T1000 (cell line): Measurements from ENCODE around the gene RASGRF1.

Source experiments
- DNase-seq: peaks from one replicate; lab custom pipeline; 2025; ENCODE audit warnings: mixed read lengths; lab: John Stamatoyannopoulos, UW

RASGRF1 gene

GRCh38 chr15:79094611-79095021, 4.0 kb upstream of the RASGRF1 start:
- DNase-seq = no peak

GRCh38 chr15:79093352-79093935, 2.9 kb upstream of the RASGRF1 start:
- DNase-seq = no peak

- DNase-seq = no peak
These were observed 1.8 kb upstream of the RASGRF1 start for GRCh38 chr15:79092382-79092781.

- DNase-seq = no peak
These were observed 756 bp upstream of the RASGRF1 start for GRCh38 chr15:79091204-79091867.

GRCh38 chr15:79089890-79090486, 592 bp downstream of the RASGRF1 start:
- no peak for DNase-seq

GRCh38 chr15:79089331-79089889, 1.2 kb downstream of the RASGRF1 start:
- no peak for DNase-seq

GRCh38 chr15:79088426-79089205, 2.0 kb downstream of the RASGRF1 start:
- DNase-seq = no peak

GRCh38 chr15:79086814-79087213, 3.8 kb downstream of the RASGRF1 start:
- no peak for DNase-seq

- DNase-seq = no peak
These were observed 6.1 kb downstream of the RASGRF1 start for GRCh38 chr15:79084308-79084968.

- DNase-seq = no peak
These were observed 7.4 kb downstream of the RASGRF1 start for GRCh38 chr15:79083154-79083553.

GRCh38 chr15:79082363-79083070, 8.1 kb downstream of the RASGRF1 start:
- no peak for DNase-seq

- no peak for DNase-seq
These were observed 11.7 kb downstream of the RASGRF1 start for GRCh38 chr15:79078763-79079410.

GRCh38 chr15:79078003-79078402, 12.6 kb downstream of the RASGRF1 start:
- DNase-seq = no peak

- DNase-seq = no peak
These were observed 13.9 kb downstream of the RASGRF1 start for GRCh38 chr15:79076661-79077060.

- DNase-seq = no peak
These were observed 15.3 kb downstream of the RASGRF1 start for GRCh38 chr15:79075256-79075655.

- no peak for DNase-seq
These were observed 17.2 kb downstream of the RASGRF1 start for GRCh38 chr15:79073336-79073735.

GRCh38 chr15:79071901-79072300, 18.7 kb downstream of the RASGRF1 start:
- DNase-seq = no peak

- DNase-seq = no peak
These were observed 21.8 kb downstream of the RASGRF1 start for GRCh38 chr15:79068790-79069189.

GRCh38 chr15:79067969-79068368, 22.6 kb downstream of the RASGRF1 start:
- DNase-seq = no peak

GRCh38 chr15:79067072-79067833, 23.3 kb downstream of the RASGRF1 start:
- DNase-seq = no peak
